PC-3 (cell line): ENCODE results near the gene MBOAT1.

Experiments
- EZH2phosphoT487 ChIP-seq: fragments of 300-600 bp; sonication (generic); IDR thresholded peaks from 2 replicates; pipeline ENCODE4 v1.6.1; 2018; ENCODE audit warnings: mild to moderate bottlenecking, antibody characterized with exemption, low read length, borderline replicate concordance
- TF ChIP-seq, protein P1 (sequence below): fragments of 300-600 bp; sonication (generic); conservative IDR thresholded peaks from 2 replicates; pipeline ENCODE4 v1.5.1; 2017; ENCODE audit warnings: antibody characterized with exemption, low read depth, mild to moderate bottlenecking, low read length

DNA sequence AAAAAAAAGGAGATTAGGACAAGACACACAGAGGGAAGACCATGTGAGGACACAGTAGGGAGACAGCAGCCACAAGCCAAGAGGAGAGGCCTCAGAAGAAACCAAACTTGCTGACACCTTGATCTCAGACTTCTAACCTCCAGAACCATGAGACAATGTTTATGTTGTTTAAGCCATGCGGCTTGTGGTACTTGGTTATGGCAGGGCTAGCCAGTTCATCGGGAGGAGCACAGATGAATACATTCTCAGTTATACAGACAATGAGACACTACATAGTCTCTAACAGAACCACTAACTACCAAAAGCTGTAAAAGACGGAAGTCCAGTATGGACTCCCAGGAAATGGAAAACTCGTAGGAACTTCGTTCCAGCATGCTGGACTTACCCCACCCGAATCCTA is 116.8 kb downstream of the MBOAT1 start:
- TF ChIP-seq, protein P1, sequence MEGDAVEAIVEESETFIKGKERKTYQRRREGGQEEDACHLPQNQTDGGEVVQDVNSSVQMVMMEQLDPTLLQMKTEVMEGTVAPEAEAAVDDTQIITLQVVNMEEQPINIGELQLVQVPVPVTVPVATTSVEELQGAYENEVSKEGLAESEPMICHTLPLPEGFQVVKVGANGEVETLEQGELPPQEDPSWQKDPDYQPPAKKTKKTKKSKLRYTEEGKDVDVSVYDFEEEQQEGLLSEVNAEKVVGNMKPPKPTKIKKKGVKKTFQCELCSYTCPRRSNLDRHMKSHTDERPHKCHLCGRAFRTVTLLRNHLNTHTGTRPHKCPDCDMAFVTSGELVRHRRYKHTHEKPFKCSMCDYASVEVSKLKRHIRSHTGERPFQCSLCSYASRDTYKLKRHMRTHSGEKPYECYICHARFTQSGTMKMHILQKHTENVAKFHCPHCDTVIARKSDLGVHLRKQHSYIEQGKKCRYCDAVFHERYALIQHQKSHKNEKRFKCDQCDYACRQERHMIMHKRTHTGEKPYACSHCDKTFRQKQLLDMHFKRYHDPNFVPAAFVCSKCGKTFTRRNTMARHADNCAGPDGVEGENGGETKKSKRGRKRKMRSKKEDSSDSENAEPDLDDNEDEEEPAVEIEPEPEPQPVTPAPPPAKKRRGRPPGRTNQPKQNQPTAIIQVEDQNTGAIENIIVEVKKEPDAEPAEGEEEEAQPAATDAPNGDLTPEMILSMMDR: no peak
- TF ChIP-seq EZH2phosphoT487: no peak
